IMR-90 (cell line): ENCODE measurements around the gene COPA.

Experiments used
- BHLHE40 ChIP-seq: fragments of 150-350 bp; IDR thresholded peaks from 2 replicates; pipeline ENCODE4 v1.6.1; 2016; ENCODE audit warnings: mild to moderate bottlenecking, low read depth, low read length
- CHD1 ChIP-seq: IDR thresholded peaks from 2 replicates; pipeline ENCODE4 v1.6.1; 2012; ENCODE audit warnings: low read depth, low read length, improper control_type of control experiment
- FOS ChIP-seq: fragments of 150-350 bp; IDR thresholded peaks from 2 replicates; pipeline ENCODE4 v1.6.1; 2016; ENCODE audit warnings: low read depth, low read length
- MAFK ChIP-seq: IDR thresholded peaks from 2 replicates; pipeline ENCODE4 v1.6.1; 2012; ENCODE audit warnings: low read depth, low read length, improper control_type of control experiment
- MAZ ChIP-seq: IDR thresholded peaks from 2 replicates; pipeline ENCODE4 v1.6.1; 2012; ENCODE audit warnings: low read depth, mild to moderate bottlenecking, low read length, improper control_type of control experiment, moderate library complexity, borderline replicate concordance
- MXI1 ChIP-seq: IDR thresholded peaks from 2 replicates; pipeline ENCODE4 v1.6.1; 2012; ENCODE audit warnings: low read depth, mild to moderate bottlenecking, low read length, moderate library complexity, borderline replicate concordance
- POLR2A ChIP-seq: IDR thresholded peaks from 2 replicates; pipeline ENCODE4 v1.6.1; 2012; ENCODE audit warnings: mild to moderate bottlenecking, low read depth, low read length
- RCOR1 ChIP-seq: IDR thresholded peaks from 2 replicates; pipeline ENCODE4 v1.6.1; 2012; ENCODE audit warnings: mild to moderate bottlenecking, low read length, improper control_type of control experiment; ENCODE audit not compliant: insufficient replicate concordance
- RFX5 ChIP-seq: IDR thresholded peaks from 2 replicates; pipeline ENCODE4 v1.8.0; 2012; ENCODE audit warnings: low read depth, mild to moderate bottlenecking, low read length, moderate library complexity
- SMC3 ChIP-seq: fragments of 150-350 bp; IDR thresholded peaks from 2 replicates; pipeline ENCODE4 v1.6.1; 2016; ENCODE audit warnings: low read depth, mild to moderate bottlenecking, antibody characterized with exemption, low read length, moderate library complexity
- USF2 ChIP-seq: fragments of 150-350 bp; IDR thresholded peaks from 2 replicates; pipeline ENCODE4 v1.6.1; 2017; ENCODE audit warnings: mild to moderate bottlenecking, antibody characterized with exemption, low read length, low read depth
- TF ChIP-seq, protein P1 (sequence below): conservative IDR thresholded peaks from 2 replicates; pipeline ENCODE4 v1.5.1; 2012; ENCODE audit warnings: mild to moderate bottlenecking, low read depth, low read length, improper control_type of control experiment
- TF ChIP-seq, protein P2 (sequence below): fragments of 150-350 bp; IDR thresholded peaks from 2 replicates; pipeline ENCODE4 v1.6.1; 2016; ENCODE audit warnings: low read depth, mild to moderate bottlenecking, low read length, moderate library complexity, borderline replicate concordance

DNA sequence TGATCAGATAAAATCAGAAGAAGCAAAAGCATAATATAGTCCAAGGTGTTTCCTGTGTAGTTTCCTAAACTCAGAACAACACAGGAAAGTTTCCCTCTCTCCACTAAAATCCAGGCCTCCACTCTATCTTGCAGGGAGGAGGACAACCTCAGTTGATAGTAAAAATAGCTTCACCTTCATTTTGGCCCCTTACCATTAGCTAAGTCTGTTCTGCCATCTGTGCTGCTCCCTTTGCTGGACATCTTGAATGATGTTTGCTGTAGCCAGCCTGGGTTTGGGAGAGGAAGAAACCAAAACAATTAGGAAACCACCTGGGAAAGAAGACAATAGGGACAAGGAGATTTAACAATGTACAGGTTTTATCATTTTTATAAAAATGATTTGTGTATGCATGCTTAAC is 99.3 kb downstream of the COPA start:
- TF ChIP-seq SMC3 (no peak), MXI1 (no peak), CHD1 (no peak), POLR2A (no peak), USF2 (no peak), MAFK (no peak), MAZ (no peak), RCOR1 (no peak), BHLHE40 (no peak), RFX5 (no peak), FOS (no peak)
- TF ChIP-seq, protein P1, sequence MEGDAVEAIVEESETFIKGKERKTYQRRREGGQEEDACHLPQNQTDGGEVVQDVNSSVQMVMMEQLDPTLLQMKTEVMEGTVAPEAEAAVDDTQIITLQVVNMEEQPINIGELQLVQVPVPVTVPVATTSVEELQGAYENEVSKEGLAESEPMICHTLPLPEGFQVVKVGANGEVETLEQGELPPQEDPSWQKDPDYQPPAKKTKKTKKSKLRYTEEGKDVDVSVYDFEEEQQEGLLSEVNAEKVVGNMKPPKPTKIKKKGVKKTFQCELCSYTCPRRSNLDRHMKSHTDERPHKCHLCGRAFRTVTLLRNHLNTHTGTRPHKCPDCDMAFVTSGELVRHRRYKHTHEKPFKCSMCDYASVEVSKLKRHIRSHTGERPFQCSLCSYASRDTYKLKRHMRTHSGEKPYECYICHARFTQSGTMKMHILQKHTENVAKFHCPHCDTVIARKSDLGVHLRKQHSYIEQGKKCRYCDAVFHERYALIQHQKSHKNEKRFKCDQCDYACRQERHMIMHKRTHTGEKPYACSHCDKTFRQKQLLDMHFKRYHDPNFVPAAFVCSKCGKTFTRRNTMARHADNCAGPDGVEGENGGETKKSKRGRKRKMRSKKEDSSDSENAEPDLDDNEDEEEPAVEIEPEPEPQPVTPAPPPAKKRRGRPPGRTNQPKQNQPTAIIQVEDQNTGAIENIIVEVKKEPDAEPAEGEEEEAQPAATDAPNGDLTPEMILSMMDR, result no peak
- TF ChIP-seq, protein P2, sequence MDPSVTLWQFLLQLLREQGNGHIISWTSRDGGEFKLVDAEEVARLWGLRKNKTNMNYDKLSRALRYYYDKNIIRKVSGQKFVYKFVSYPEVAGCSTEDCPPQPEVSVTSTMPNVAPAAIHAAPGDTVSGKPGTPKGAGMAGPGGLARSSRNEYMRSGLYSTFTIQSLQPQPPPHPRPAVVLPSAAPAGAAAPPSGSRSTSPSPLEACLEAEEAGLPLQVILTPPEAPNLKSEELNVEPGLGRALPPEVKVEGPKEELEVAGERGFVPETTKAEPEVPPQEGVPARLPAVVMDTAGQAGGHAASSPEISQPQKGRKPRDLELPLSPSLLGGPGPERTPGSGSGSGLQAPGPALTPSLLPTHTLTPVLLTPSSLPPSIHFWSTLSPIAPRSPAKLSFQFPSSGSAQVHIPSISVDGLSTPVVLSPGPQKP, result no peak
